GM12864 (cell line): ENCODE measurements around the gene NUTF2.

Source experiments
- DNase-seq: peaks from one replicate; pipeline ENCODE4 v3.0.0-alpha.2; 2011; ENCODE audit warnings: low read depth
- H3K4me3 ChIP-seq: 2 replicates; pipeline ENCODE4 v1.5.1; 2011; ENCODE audit warnings: mild to moderate bottlenecking, low read depth, low read length, control low read depth
- CTCF ChIP-seq: IDR thresholded peaks from 2 replicates; pipeline ENCODE4 v1.5.1; 2011; ENCODE audit warnings: low read depth, mild to moderate bottlenecking, moderate library complexity, low read length, control low read depth, inconsistent platforms; ENCODE audit errors: missing control alignments

The NUTF2 gene

DNA sequence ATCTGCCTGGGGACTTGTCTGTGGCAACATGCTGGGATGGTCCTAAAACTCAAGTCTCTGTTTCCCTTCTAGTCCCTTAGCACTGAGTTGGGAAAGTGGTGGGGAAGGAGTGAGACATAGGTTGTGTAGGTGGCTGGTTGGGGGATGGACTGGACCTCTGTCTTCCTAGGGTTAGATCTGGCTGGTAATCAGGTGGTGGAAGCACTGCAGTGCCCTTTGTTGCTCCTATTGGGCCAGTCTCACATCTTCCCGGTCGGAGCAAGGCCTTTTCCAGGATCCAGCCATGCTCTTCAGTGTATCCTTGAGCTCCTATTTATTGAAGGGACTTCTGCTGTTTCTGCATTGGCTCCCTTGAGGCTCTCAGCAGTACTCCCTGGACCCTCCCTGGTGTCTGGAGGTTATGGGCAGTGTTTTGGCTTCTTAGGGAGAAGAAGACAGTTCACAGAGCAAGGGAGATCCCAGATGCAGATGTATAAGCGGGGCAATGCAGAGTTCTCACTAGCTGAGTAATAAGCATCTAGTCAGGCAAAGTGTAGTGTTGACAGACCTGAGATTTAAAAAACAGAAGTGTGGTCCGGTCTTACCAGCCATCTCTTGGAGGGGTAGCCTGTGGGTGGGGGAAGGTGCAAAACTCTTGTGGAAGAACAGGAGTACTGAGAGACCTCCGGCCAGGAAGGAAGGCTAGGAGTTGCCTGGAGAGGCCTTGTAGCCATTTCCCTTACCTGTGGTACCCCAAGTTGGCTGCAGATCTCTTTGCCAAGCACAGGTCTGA lies 1.3 kb upstream of the NUTF2 start:
- TF ChIP-seq CTCF = no peak
- DNase-seq = no peak
- peak overlapping the region; percentile 74 for H3K4me3 ChIP-seq

GRCh38 chr16:67846063-67846319 lies 742 bp upstream of the NUTF2 start:
- no peak for DNase-seq
- peak overlapping the region; percentile 74 for H3K4me3 ChIP-seq
- TF ChIP-seq CTCF = no peak

DNA sequence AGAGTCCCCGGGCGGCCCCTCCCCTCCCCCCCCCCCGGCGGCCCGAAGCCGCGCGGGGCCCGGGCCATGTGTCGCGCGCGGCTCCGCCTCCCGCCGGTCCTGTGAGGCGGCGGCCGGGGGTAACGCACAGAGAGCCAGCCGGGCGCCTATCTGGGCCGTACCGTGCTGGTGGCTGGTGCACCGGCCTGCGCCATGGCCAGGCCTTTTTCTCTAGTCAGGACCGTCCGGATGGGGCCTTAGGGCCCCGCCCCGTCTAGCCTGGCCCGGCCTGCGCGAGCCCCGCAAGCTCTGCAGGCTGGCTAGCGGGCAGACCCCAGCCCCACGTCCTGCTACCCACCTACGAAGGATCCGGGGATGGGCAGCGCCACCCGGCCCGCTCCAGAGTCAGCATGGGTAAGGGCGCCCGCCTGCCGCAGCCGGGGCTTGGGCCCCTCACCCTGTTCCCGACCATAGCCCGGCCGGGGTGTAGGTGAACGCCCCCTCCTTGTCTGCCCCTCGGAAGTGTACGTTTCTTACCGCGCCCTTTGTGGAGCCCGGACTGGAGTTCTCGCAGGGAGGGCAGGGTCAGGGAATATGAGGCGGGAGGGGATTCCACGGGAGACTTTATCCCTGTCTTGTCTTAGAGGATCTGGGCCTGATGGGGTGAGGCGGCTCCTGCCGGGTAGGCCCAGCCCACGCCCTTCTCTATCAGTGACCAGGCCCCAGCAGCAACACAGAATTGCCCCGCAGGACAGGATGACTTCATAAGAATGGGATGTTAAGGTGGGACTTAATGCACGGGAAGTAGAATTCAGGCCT lies 530 bp downstream of the NUTF2 start, which contains the start of gene CENPT:
Gene CENPT, minus strand, starts transcription at position 630 of the 798 bp plus-strand sequence. CDS start 13,834 bp downstream, outside the sequence.
- no peak for DNase-seq
- peak within 1 kb of the TSS; percentile 74 for H3K4me3 ChIP-seq
- no peak for TF ChIP-seq CTCF

- no peak for DNase-seq
- TF ChIP-seq CTCF = no peak
- peak overlapping the region; percentile 74 for H3K4me3 ChIP-seq
Measured at GRCh38 chr16:67848118-67848517, 1.4 kb downstream of the NUTF2 start.

DNA sequence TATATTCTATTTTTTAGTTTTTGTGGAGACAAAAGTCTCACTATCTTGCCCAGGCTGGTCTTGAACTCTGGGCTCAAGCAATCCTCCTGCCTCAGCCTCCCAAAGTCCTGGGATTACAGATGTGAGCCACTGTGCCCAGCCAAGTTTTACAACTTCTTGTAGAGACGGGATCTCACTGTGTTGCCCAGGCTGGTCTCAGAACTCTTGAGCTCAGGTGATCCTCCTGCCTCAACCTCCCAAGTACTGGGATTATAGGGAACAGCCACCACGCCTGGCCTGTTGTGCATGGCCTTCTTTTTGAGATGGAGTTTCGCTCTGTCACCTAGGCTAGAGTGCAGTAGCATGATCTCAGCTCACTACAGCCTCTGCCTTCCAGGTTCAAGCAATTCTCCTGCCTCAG lies 6.9 kb downstream of the NUTF2 start:
- TF ChIP-seq CTCF = no peak
- DNase-seq = no peak
- no peak overlapping the region for H3K4me3 ChIP-seq

- DNase-seq = no peak
- TF ChIP-seq CTCF = no peak
- H3K4me3 ChIP-seq = no peak overlapping the region
Measured at GRCh38 chr16:67855789-67856188, 9.1 kb downstream of the NUTF2 start.

- no peak for DNase-seq
- TF ChIP-seq CTCF = no peak
- no peak overlapping the region for H3K4me3 ChIP-seq
Measured at GRCh38 chr16:67856927-67857546, 10.3 kb downstream of the NUTF2 start.
